ENCODE data around the gene GSG1L. TPM values are rescaled to one million over a fixed set of nuclear protein-coding genes. Genes with fewer than 3 reads are reported as not detected.

The GSG1L gene
- total RNA-seq, 1 donor from 2014 or later, result not detected

- Histone ChIP-seq H3K27me3 (no peaks in the 10 kb centered on the region), H3K27ac (no peak overlapping the region), H3K9me3 (no peaks in the 10 kb centered on the region), H3K4me1 (no peaks in the 10 kb centered on the region), H3K36me3 (no peaks in the 10 kb centered on the region), H3K4me3 (no peak overlapping the region)
- TF ChIP-seq CTCF (IDR thresholded peaks at IDR 0.05), result no peak
- DNase-seq (ENCODE audit: low spot score in 2 of 2), result no peak
- intact Hi-C loops (cut with DNase I), result no loop called here
Measured at GRCh38 chr16:27903046-27903655, 160.4 kb downstream of the GSG1L start.

GRCh38 chr16:27902551-27902950, 161.0 kb downstream of the GSG1L start:
- Histone ChIP-seq H3K4me3 (no peak overlapping the region), H3K4me1 (no peaks in the 10 kb centered on the region), H3K9me3 (no peaks in the 10 kb centered on the region), H3K36me3 (no peaks in the 10 kb centered on the region), H3K27ac (no peak overlapping the region), H3K27me3 (no peaks in the 10 kb centered on the region)
- no peak for DNase-seq (ENCODE audit: low spot score in 2 of 2)
- no peak for TF ChIP-seq CTCF (IDR thresholded peaks at IDR 0.05)
- intact Hi-C loops (cut with DNase I), result no loop called here

GRCh38 chr16:27901956-27902355, 161.6 kb downstream of the GSG1L start:
- TF ChIP-seq CTCF (IDR thresholded peaks at IDR 0.05), result no peak
- intact Hi-C loops (cut with DNase I), result no loop called here
- Histone ChIP-seq H3K4me1 (no peaks in the 10 kb centered on the region), H3K36me3 (no peaks in the 10 kb centered on the region), H3K4me3 (no peak overlapping the region), H3K27ac (no peak overlapping the region), H3K27me3 (no peaks in the 10 kb centered on the region), H3K9me3 (no peaks in the 10 kb centered on the region)
- DNase-seq (ENCODE audit: low spot score in 2 of 2), result no peak

- DNase-seq (ENCODE audit: low spot score in 2 of 2), result no peak
- Histone ChIP-seq H3K9me3 (no peaks in the 10 kb centered on the region), H3K4me1 (no peaks in the 10 kb centered on the region), H3K27ac (no peak overlapping the region), H3K4me3 (no peak overlapping the region), H3K27me3 (no peaks in the 10 kb centered on the region), H3K36me3 (no peaks in the 10 kb centered on the region)
- intact Hi-C loops (cut with DNase I), result no loop called here
- no peak for TF ChIP-seq CTCF (IDR thresholded peaks at IDR 0.05)
Measured at GRCh38 chr16:27899736-27900135, 163.8 kb downstream of the GSG1L start.

- no peak for TF ChIP-seq CTCF (IDR thresholded peaks at IDR 0.05)
- no peak overlapping the region for H3K27ac ChIP-seq
- no peaks in the 10 kb centered on the region for H3K9me3 ChIP-seq
- no peak for DNase-seq (ENCODE audit: low spot score in 2 of 2)
- no peaks in the 10 kb centered on the region for H3K36me3 ChIP-seq
- no peaks in the 10 kb centered on the region for H3K27me3 ChIP-seq
- H3K4me1 ChIP-seq, result no peaks in the 10 kb centered on the region
- H3K4me3 ChIP-seq, result no peak overlapping the region
- intact Hi-C loops (cut with DNase I), result no loop called here
Measured at GRCh38 chr16:27894386-27894785, 169.1 kb downstream of the GSG1L start.

- intact Hi-C loops (cut with DNase I), result no loop called here
- Histone ChIP-seq H3K4me3 (no peak overlapping the region), H3K36me3 (no peaks in the 10 kb centered on the region), H3K27ac (no peak overlapping the region), H3K27me3 (no peaks in the 10 kb centered on the region), H3K9me3 (no peaks in the 10 kb centered on the region), H3K4me1 (no peaks in the 10 kb centered on the region)
- TF ChIP-seq CTCF (IDR thresholded peaks at IDR 0.05), result no peak
- DNase-seq (ENCODE audit: low spot score in 2 of 2), result no peak
Measured at GRCh38 chr16:27892879-27893278, 170.6 kb downstream of the GSG1L start.
